ENCODE data around the gene KIDINS220. TPM values are rescaled to one million over a fixed set of nuclear protein-coding genes. Genes with fewer than 3 reads are reported as not detected.
A peak's percentile ranks its signal among the peaks of the same experiment; 100 is the strongest.

The KIDINS220 gene
- total and polyA plus RNA-seq, 2 of the 13 experiments (the other 11 are each of a cell fraction or from before 2014, with no cell fraction given): 25.2 to 32.3 TPM

DNA sequence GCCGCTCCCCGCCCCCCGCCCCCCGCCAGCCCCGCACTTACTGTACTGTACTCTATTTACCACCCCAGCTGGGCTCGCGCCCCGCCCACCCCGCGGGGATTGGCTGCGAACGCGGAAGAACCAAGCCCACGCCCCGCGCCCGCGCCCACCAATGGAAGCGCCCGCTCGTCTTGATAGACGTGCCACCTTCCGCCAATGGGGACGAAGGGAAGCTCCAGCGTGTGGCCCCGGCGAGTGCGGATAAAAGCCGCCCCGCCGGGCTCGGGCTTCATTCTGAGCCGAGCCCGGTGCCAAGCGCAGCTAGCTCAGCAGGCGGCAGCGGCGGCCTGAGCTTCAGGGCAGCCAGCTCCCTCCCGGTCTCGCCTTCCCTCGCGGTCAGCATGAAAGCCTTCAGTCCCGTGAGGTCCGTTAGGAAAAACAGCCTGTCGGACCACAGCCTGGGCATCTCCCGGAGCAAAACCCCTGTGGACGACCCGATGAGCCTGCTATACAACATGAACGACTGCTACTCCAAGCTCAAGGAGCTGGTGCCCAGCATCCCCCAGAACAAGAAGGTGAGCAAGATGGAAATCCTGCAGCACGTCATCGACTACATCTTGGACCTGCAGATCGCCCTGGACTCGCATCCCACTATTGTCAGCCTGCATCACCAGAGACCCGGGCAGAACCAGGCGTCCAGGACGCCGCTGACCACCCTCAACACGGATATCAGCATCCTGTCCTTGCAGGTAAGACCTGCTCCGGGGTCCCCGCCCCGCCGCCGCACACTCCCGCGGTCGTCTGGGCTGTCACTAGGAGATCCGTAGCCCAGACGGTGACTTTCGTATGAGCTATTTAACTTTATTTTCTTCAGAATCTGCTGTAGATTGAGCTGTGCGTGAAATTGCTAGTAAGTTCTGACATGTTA is 155.4 kb downstream of the KIDINS220 start, which contains the start of gene ID2 (continued):
- TF ChIP-seq SKIL (CRISPR knock-in tag; IDR thresholded peaks at IDR 0.05; ENCODE audit: borderline replicate concordance): no peak; the same call in 1 of the 2 replicates
- TF ChIP-seq ZZZ3 (CRISPR knock-in tag; IDR thresholded peaks at IDR 0.05; ENCODE audit: borderline replicate concordance): no peak; the same call in 1 of the 2 replicates
- TF ChIP-seq ZBED4 (CRISPR knock-in tag; IDR thresholded peaks at IDR 0.05; ENCODE audit: borderline replicate concordance): peak; percentile 90
- peak; percentile 98 for TF ChIP-seq ATF7-NPFF (CRISPR knock-in tag; IDR thresholded peaks at IDR 0.05; ENCODE audit: low read depth)
- TF ChIP-seq, protein P1, sequence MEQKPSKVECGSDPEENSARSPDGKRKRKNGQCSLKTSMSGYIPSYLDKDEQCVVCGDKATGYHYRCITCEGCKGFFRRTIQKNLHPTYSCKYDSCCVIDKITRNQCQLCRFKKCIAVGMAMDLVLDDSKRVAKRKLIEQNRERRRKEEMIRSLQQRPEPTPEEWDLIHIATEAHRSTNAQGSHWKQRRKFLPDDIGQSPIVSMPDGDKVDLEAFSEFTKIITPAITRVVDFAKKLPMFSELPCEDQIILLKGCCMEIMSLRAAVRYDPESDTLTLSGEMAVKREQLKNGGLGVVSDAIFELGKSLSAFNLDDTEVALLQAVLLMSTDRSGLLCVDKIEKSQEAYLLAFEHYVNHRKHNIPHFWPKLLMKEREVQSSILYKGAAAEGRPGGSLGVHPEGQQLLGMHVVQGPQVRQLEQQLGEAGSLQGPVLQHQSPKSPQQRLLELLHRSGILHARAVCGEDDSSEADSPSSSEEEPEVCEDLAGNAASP (CRISPR knock-in tag; IDR thresholded peaks at IDR 0.05; ENCODE audit: borderline replicate concordance): peak; percentile 83; the same call in 1 of the 2 replicates
- peak; percentile 95 for TF ChIP-seq UBTF (CRISPR knock-in tag; IDR thresholded peaks at IDR 0.05)
- TF ChIP-seq SNRNP70 (IDR thresholded peaks at IDR 0.05; ENCODE audit: low read depth, low read length): no peak
- no peak for TF ChIP-seq PHB2 (IDR thresholded peaks at IDR 0.05; ENCODE audit: partially characterized antibody)
- TF ChIP-seq KDM3A (CRISPR knock-in tag; IDR thresholded peaks at IDR 0.05; ENCODE audit: low read depth): peak; percentile 98
- no peak for TF ChIP-seq ZNF644 (CRISPR knock-in tag; IDR thresholded peaks at IDR 0.05; ENCODE audit: low read depth)
- peak; percentile 90; the same call in 1 of the 2 replicates for TF ChIP-seq CCDC6 (CRISPR knock-in tag; IDR thresholded peaks at IDR 0.05)
- peak; percentile 75 for TF ChIP-seq HNRNPLL (IDR thresholded peaks at IDR 0.05; ENCODE audit: low read depth, low read length, poor library complexity, severe bottlenecking)
- TF ChIP-seq THAP8 (CRISPR knock-in tag; IDR thresholded peaks at IDR 0.05; ENCODE audit: borderline replicate concordance): no peak
- peak; percentile 56; the same call in 1 of the 2 replicates for TF ChIP-seq PRMT3 (CRISPR knock-in tag; IDR thresholded peaks at IDR 0.05; ENCODE audit: borderline replicate concordance, low read depth)
- TF ChIP-seq ATM (IDR thresholded peaks at IDR 0.05; ENCODE audit: borderline replicate concordance): no peak
- TF ChIP-seq FLYWCH1 (CRISPR knock-in tag; IDR thresholded peaks at IDR 0.05): no peak
- no peak for TF ChIP-seq REXO4 (CRISPR knock-in tag; IDR thresholded peaks at IDR 0.05; ENCODE audit: borderline replicate concordance)

Measured in HepG2 (cell line).